ENCODE data around the gene PCBP3.

The PCBP3 gene

GRCh38 chr21:45780647-45781046 is 137.1 kb downstream of the PCBP3 start:
- no peak for DNase-seq

GRCh38 chr21:45781741-45782140 is 138.2 kb downstream of the PCBP3 start:
- Histone ChIP-seq H3K4me1 (ENCODE audit: control insufficient read depth, insufficient read depth, low read depth, low read length) (no peaks in the 10 kb centered on the region), H3K36me3 (ENCODE audit: control insufficient read depth in 1 of 2, insufficient read depth in 2 of 2, low read depth in 1 of 2, low read length in 2 of 2) (peaks cover 0 to 7% of the 10 kb centered on the region in 2 experiments), H3K4ac (ENCODE audit: low read depth in 1 of 2, low read length in 2 of 2) (no peak overlapping the region), H3K23ac (ENCODE audit: low read length in 2 of 2) (no peak overlapping the region), H2AFZ (ENCODE audit: low read depth, low read length) (no peak overlapping the region), H3K4me3 (ENCODE audit: insufficient read depth in 1 of 2, low read depth in 1 of 2, low read length in 2 of 2) (no peak overlapping the region), H2BK15ac (ENCODE audit: low read depth, poor library complexity, severe bottlenecking) (no peak overlapping the region), H3K14ac (ENCODE audit: low read length in 2 of 2) (no peak overlapping the region), H2BK5ac (ENCODE audit: low read depth, low read length, poor library complexity, severe bottlenecking) (no peak overlapping the region), H3K18ac (ENCODE audit: low read depth in 1 of 2, low read length in 2 of 2) (no peak overlapping the region), H2BK12ac (ENCODE audit: low read length in 2 of 2) (no peak overlapping the region), H2AK5ac (ENCODE audit: low read length, severe bottlenecking) (no peak overlapping the region), H4K91ac (ENCODE audit: low read length) (no peak overlapping the region), H3K27ac (ENCODE audit: low read length, poor library complexity, severe bottlenecking) (no peak overlapping the region), H3K9me3 (ENCODE audit: control insufficient read depth, low read length) (peaks cover 27% of the 10 kb centered on the region), H3K79me1 (replicated peaks; ENCODE audit: low read length, poor library complexity, severe bottlenecking) (peaks cover 4% of the 10 kb centered on the region), H3K9ac (ENCODE audit: low read length) (no peak overlapping the region), H4K8ac (ENCODE audit: low read length) (no peak overlapping the region), H3K27me3 (ENCODE audit: control insufficient read depth in 1 of 2, insufficient read depth in 1 of 2, low read length in 2 of 2) (no peaks in the 10 kb centered on the region), H3K4me2 (ENCODE audit: low read length, poor library complexity, severe bottlenecking) (no peak overlapping the region), H2BK120ac (ENCODE audit: low read depth, low read length) (no peak overlapping the region)
- no peak for DNase-seq
- 80% methylated on average over 3 of the region's 4 CpGs for whole genome bisulfite sequencing

More at GRCh38 chr21:45780647-45781046, 137.1 kb downstream of the PCBP3 start:
- WGBS: 90% methylated on average over 3 of the region's 3 CpGs
- Histone ChIP-seq H3K4ac (ENCODE audit: low read depth in 1 of 2, low read length in 2 of 2) (no peak overlapping the region), H3K9me3 (ENCODE audit: control insufficient read depth, low read length) (peaks cover 36% of the 10 kb centered on the region), H2BK120ac (ENCODE audit: low read depth, low read length) (no peak overlapping the region), H4K91ac (ENCODE audit: low read length) (no peak overlapping the region), H2AFZ (ENCODE audit: low read depth, low read length) (no peak overlapping the region), H3K4me3 (ENCODE audit: insufficient read depth in 1 of 2, low read depth in 1 of 2, low read length in 2 of 2) (no peak overlapping the region), H3K14ac (ENCODE audit: low read length in 2 of 2) (no peak overlapping the region), H3K36me3 (ENCODE audit: control insufficient read depth in 1 of 2, insufficient read depth in 2 of 2, low read depth in 1 of 2, low read length in 2 of 2) (peaks cover 0 to 7% of the 10 kb centered on the region in 2 experiments), H3K9ac (ENCODE audit: low read length) (no peak overlapping the region), H3K27me3 (ENCODE audit: control insufficient read depth in 1 of 2, insufficient read depth in 1 of 2, low read length in 2 of 2) (no peaks in the 10 kb centered on the region), H4K8ac (ENCODE audit: low read length) (no peak overlapping the region), H3K27ac (ENCODE audit: low read length, poor library complexity, severe bottlenecking) (no peak overlapping the region), H2BK15ac (ENCODE audit: low read depth, poor library complexity, severe bottlenecking) (no peak overlapping the region), H2BK12ac (ENCODE audit: low read length in 2 of 2) (no peak overlapping the region), H3K4me2 (ENCODE audit: low read length, poor library complexity, severe bottlenecking) (no peak overlapping the region), H2BK5ac (ENCODE audit: low read depth, low read length, poor library complexity, severe bottlenecking) (no peak overlapping the region), H3K23ac (ENCODE audit: low read length in 2 of 2) (no peak overlapping the region), H3K18ac (ENCODE audit: low read depth in 1 of 2, low read length in 2 of 2) (no peak overlapping the region), H3K79me1 (replicated peaks; ENCODE audit: low read length, poor library complexity, severe bottlenecking) (peaks cover 4% of the 10 kb centered on the region), H2AK5ac (ENCODE audit: low read length, severe bottlenecking) (no peak overlapping the region), H3K4me1 (ENCODE audit: control insufficient read depth, insufficient read depth, low read depth, low read length) (no peaks in the 10 kb centered on the region)

GRCh38 chr21:45786660-45787059 is 143.1 kb downstream of the PCBP3 start:
- Histone ChIP-seq H2AFZ (ENCODE audit: low read depth, low read length) (no peak overlapping the region), H3K4me2 (ENCODE audit: low read length, poor library complexity, severe bottlenecking) (no peak overlapping the region), H3K27ac (ENCODE audit: low read length, poor library complexity, severe bottlenecking) (no peak overlapping the region)

GRCh38 chr21:45787371-45787770 is 143.8 kb downstream of the PCBP3 start:
- Histone ChIP-seq H4K8ac (ENCODE audit: low read length) (no peak overlapping the region), H3K4me2 (ENCODE audit: low read length, poor library complexity, severe bottlenecking) (no peak overlapping the region), H3K4ac (ENCODE audit: low read depth in 1 of 2, low read length in 2 of 2) (no peak overlapping the region), H3K27me3 (ENCODE audit: control insufficient read depth in 1 of 2, insufficient read depth in 1 of 2, low read length in 2 of 2) (peaks cover 0 to 5% of the 10 kb centered on the region in 2 experiments), H2BK120ac (ENCODE audit: low read depth, low read length) (no peak overlapping the region), H2BK12ac (ENCODE audit: low read length in 2 of 2) (no peak overlapping the region), H2BK15ac (ENCODE audit: low read depth, poor library complexity, severe bottlenecking) (no peak overlapping the region), H3K79me1 (replicated peaks; ENCODE audit: low read length, poor library complexity, severe bottlenecking) (no peaks in the 10 kb centered on the region), H3K14ac (ENCODE audit: low read length in 2 of 2) (no peak overlapping the region), H2BK5ac (ENCODE audit: low read depth, low read length, poor library complexity, severe bottlenecking) (no peak overlapping the region), H3K4me3 (ENCODE audit: insufficient read depth in 1 of 2, low read depth in 1 of 2, low read length in 2 of 2) (no peak overlapping the region), H4K91ac (ENCODE audit: low read length) (no peak overlapping the region), H2AFZ (ENCODE audit: low read depth, low read length) (no peak overlapping the region), H3K9me3 (ENCODE audit: control insufficient read depth, low read length) (no peaks in the 10 kb centered on the region), H3K18ac (ENCODE audit: low read depth in 1 of 2, low read length in 2 of 2) (no peak overlapping the region), H2AK5ac (ENCODE audit: low read length, severe bottlenecking) (no peak overlapping the region), H3K23ac (ENCODE audit: low read length in 2 of 2) (no peak overlapping the region), H3K9ac (ENCODE audit: low read length) (no peak overlapping the region), H3K4me1 (ENCODE audit: control insufficient read depth, insufficient read depth, low read depth, low read length) (peaks cover 16% of the 10 kb centered on the region), H3K36me3 (ENCODE audit: control insufficient read depth in 1 of 2, insufficient read depth in 2 of 2, low read depth in 1 of 2, low read length in 2 of 2) (peaks cover 0 to 2% of the 10 kb centered on the region in 2 experiments), H3K27ac (ENCODE audit: low read length, poor library complexity, severe bottlenecking) (no peak overlapping the region)
- WGBS: 92% methylated on average over 8 of the region's 8 CpGs
- DNase-seq: no peak

More at GRCh38 chr21:45786660-45787059, 143.1 kb downstream of the PCBP3 start:
- Histone ChIP-seq H3K18ac (ENCODE audit: low read depth in 1 of 2, low read length in 2 of 2) (no peak overlapping the region), H3K4me3 (ENCODE audit: insufficient read depth in 1 of 2, low read depth in 1 of 2, low read length in 2 of 2) (no peak overlapping the region), H2BK12ac (ENCODE audit: low read length in 2 of 2) (no peak overlapping the region), H2BK5ac (ENCODE audit: low read depth, low read length, poor library complexity, severe bottlenecking) (no peak overlapping the region), H2BK120ac (ENCODE audit: low read depth, low read length) (no peak overlapping the region), H4K91ac (ENCODE audit: low read length) (no peak overlapping the region), H3K36me3 (ENCODE audit: control insufficient read depth in 1 of 2, insufficient read depth in 2 of 2, low read depth in 1 of 2, low read length in 2 of 2) (peaks cover under 1 to 2% of the 10 kb centered on the region in 2 experiments), H3K27me3 (ENCODE audit: control insufficient read depth in 1 of 2, insufficient read depth in 1 of 2, low read length in 2 of 2) (peaks cover 0 to 5% of the 10 kb centered on the region in 2 experiments), H3K9me3 (ENCODE audit: control insufficient read depth, low read length) (no peaks in the 10 kb centered on the region), H3K79me1 (replicated peaks; ENCODE audit: low read length, poor library complexity, severe bottlenecking) (no peaks in the 10 kb centered on the region), H3K4me1 (ENCODE audit: control insufficient read depth, insufficient read depth, low read depth, low read length) (peaks cover 13% of the 10 kb centered on the region), H2BK15ac (ENCODE audit: low read depth, poor library complexity, severe bottlenecking) (no peak overlapping the region), H3K23ac (ENCODE audit: low read length in 2 of 2) (no peak overlapping the region), H2AK5ac (ENCODE audit: low read length, severe bottlenecking) (no peak overlapping the region), H3K9ac (ENCODE audit: low read length) (no peak overlapping the region), H4K8ac (ENCODE audit: low read length) (no peak overlapping the region), H3K14ac (ENCODE audit: low read length in 2 of 2) (no peak overlapping the region), H3K4ac (ENCODE audit: low read depth in 1 of 2, low read length in 2 of 2) (no peak overlapping the region)
- DNase-seq: no peak
- WGBS: 87% methylated on average over 6 of the region's 6 CpGs
